BJ (cell line): ENCODE data around the gene BCL2. TPM values are rescaled to one million over a fixed set of nuclear protein-coding genes. Genes with fewer than 3 reads are reported as not detected.

ENCODE experiments used
- CTCF ChIA-PET: fragments of 350-600 bp; formaldehyde crosslinking; extraction: SDS; loops from one replicate; lab custom pipeline; 2021; ENCODE audit warnings: antibody characterized with exemption, inconsistent platforms; lab: Yijun Ruan, JAX
- POLR2A ChIA-PET: fragments of 300-600 bp; sonication (Branson Sonifier 250); formaldehyde crosslinking; extraction: SDS; loops from one replicate; lab custom pipeline; 2021; ENCODE audit warnings: antibody characterized with exemption; lab: Charles Lee
- DNase-seq: peaks from one replicate; pipeline ENCODE4 v3.0.0-alpha.2; 2011; ENCODE audit warnings: low read depth
- H3K27me3 ChIP-seq: 2 replicates; pipeline ENCODE4 v1.6.0; 2011; ENCODE audit warnings: low read length; ENCODE audit not compliant: control insufficient read depth, insufficient read depth
- H3K36me3 ChIP-seq: 2 replicates; pipeline ENCODE4 v1.5.1; 2011; ENCODE audit warnings: low read length; ENCODE audit not compliant: control insufficient read depth, insufficient read depth
- H3K4me3 ChIP-seq: 2 replicates; pipeline ENCODE4 v1.5.1; 2011; ENCODE audit warnings: low read depth, mild to moderate bottlenecking, control low read depth, low read length
- CTCF ChIP-seq: IDR thresholded peaks from 2 replicates; pipeline ENCODE4 v1.5.1; 2011; ENCODE audit warnings: low read depth, mild to moderate bottlenecking, control low read depth, inconsistent platforms, low read length, moderate library complexity; ENCODE audit not compliant: insufficient read depth
- polyA plus RNA-seq: library from polyadenylated mRNA; depleted of rRNA; stranded (reverse); fragments of >200 nt; gene quantifications from 2 replicates; pipeline ENCODE4 v1.2.3, GENCODE V29; 2011

Gene BCL2
- polyA plus RNA-seq, 1 experiment, result 0.15 TPM

GRCh38 chr18:63253014-63253413 is 66.6 kb downstream of the BCL2 start:
- POLR2A ChIA-PET, result interaction anchor here (0.6 kb wide), 1 partner anchor 525 kb away, joined by 10 read pairs; no protein-coding TSS in a partner anchor
- peaks cover 7% of the 10 kb centered on the region for H3K27me3 ChIP-seq
- DNase-seq, result no peak
- TF ChIP-seq CTCF, result no peak
- CTCF ChIA-PET, result no interaction called here
- H3K36me3 ChIP-seq, result no peaks in the 10 kb centered on the region
- no peak overlapping the region for H3K4me3 ChIP-seq

- Histone ChIP-seq H3K36me3 (no peaks in the 10 kb centered on the region), H3K4me3 (no peak overlapping the region), H3K27me3 (no peaks in the 10 kb centered on the region)
- no peak for TF ChIP-seq CTCF
- ChIA-PET CTCF (no interaction called here), POLR2A (no interaction called here)
- no peak for DNase-seq
Observed at GRCh38 chr18:63249771-63250170, 69.8 kb downstream of the BCL2 start.

GRCh38 chr18:63247926-63248325 is 71.6 kb downstream of the BCL2 start:
- Histone ChIP-seq H3K27me3 (no peaks in the 10 kb centered on the region), H3K4me3 (no peak overlapping the region), H3K36me3 (no peaks in the 10 kb centered on the region)
- TF ChIP-seq CTCF, result no peak
- CTCF ChIA-PET, result no interaction called here
- POLR2A ChIA-PET, result no interaction called here
- DNase-seq, result no peak

GRCh38 chr18:63247506-63247905 is 72.1 kb downstream of the BCL2 start:
- no peaks in the 10 kb centered on the region for H3K27me3 ChIP-seq
- TF ChIP-seq CTCF, result no peak
- no peaks in the 10 kb centered on the region for H3K36me3 ChIP-seq
- no peak for DNase-seq
- ChIA-PET POLR2A (no interaction called here), CTCF (no interaction called here)
- H3K4me3 ChIP-seq, result no peak overlapping the region

GRCh38 chr18:63245600-63245999 is 74.0 kb downstream of the BCL2 start:
- CTCF ChIA-PET, result no interaction called here
- no peaks in the 10 kb centered on the region for H3K27me3 ChIP-seq
- no peak for TF ChIP-seq CTCF
- POLR2A ChIA-PET, result no interaction called here
- no peak for DNase-seq
- H3K36me3 ChIP-seq, result no peaks in the 10 kb centered on the region
- no peak overlapping the region for H3K4me3 ChIP-seq
